ENCODE results near the gene SPOCD1.

DNA sequence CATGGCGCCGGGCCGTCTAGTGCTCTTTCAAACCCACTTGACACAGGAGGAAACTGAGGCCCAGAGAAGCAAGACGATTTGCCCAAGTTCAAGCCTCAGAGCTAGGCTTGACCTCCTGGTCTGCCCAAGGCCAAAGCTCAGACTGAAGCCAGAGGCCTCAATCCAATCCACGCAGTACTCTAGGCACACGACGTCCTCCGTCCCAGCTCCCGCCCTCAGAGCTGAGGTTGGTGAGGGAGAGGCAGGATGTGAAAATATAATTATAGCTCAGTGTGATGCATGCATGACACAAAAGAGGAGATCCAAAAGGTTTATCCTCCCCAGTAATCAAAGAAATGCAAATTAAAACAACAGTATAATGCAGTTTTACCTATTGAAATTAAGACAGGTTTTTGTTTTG is 36.1 kb downstream of the SPOCD1 start:
- TF ChIP-seq, protein P1, sequence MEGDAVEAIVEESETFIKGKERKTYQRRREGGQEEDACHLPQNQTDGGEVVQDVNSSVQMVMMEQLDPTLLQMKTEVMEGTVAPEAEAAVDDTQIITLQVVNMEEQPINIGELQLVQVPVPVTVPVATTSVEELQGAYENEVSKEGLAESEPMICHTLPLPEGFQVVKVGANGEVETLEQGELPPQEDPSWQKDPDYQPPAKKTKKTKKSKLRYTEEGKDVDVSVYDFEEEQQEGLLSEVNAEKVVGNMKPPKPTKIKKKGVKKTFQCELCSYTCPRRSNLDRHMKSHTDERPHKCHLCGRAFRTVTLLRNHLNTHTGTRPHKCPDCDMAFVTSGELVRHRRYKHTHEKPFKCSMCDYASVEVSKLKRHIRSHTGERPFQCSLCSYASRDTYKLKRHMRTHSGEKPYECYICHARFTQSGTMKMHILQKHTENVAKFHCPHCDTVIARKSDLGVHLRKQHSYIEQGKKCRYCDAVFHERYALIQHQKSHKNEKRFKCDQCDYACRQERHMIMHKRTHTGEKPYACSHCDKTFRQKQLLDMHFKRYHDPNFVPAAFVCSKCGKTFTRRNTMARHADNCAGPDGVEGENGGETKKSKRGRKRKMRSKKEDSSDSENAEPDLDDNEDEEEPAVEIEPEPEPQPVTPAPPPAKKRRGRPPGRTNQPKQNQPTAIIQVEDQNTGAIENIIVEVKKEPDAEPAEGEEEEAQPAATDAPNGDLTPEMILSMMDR (IDR thresholded peaks at IDR 0.05 in 8 of 11, conservative IDR thresholded peaks at IDR 0.05 in 3 of 11), result no peak
- TF ChIP-seq POLR2A (IDR thresholded peaks at IDR 0.05) (no peak), POLR2AphosphoS5 (IDR thresholded peaks at IDR 0.05) (no peak)

Measured in spleen (tissue), 7 donors.